GM18526 (cell line): ENCODE data around the gene TM9SF2.

Experiments
- POLR2A ChIP-seq: IDR thresholded peaks from 3 replicates; pipeline ENCODE4 v1.6.1; 2011; ENCODE audit not compliant: insufficient read length; ENCODE audit errors: extremely low read depth

TM9SF2 gene

DNA sequence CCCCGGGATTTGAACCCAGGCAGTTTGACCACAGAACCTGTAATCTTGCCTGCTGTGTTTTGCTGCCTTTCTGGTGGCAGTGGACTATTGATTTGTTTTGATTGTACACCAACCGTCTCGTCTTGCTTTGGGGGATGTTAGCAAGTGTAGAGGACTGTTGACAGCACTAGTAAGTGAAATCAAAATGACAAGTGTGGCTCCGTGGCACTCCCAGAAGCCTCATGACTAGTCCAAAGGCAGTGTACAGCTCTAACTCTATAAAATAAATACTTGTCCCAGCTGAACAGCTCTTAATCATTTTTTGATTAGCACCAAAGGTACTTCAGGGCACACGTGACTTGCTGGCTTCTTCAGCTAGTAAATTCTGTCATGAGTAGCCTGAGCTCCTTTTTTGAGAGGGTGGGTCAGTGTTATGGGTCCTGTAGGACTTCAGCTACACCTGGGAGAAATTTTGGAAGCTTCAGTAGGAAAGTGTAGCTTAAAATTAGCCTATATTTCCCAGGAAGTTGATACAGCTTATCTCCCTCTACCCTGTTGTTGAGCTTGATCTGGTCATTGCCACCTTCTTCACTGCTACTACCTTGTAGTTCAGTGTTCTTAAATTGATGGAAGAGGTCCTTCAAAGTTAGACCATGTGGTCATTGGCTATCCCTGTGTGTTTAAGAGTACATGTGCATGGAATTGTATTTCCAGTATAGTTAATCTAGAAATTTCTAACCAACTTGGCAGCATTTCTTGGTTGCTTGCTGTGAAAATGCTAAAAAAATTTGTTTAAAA is 15.1 kb downstream of the TM9SF2 start:
- TF ChIP-seq POLR2A, result no peak

DNA sequence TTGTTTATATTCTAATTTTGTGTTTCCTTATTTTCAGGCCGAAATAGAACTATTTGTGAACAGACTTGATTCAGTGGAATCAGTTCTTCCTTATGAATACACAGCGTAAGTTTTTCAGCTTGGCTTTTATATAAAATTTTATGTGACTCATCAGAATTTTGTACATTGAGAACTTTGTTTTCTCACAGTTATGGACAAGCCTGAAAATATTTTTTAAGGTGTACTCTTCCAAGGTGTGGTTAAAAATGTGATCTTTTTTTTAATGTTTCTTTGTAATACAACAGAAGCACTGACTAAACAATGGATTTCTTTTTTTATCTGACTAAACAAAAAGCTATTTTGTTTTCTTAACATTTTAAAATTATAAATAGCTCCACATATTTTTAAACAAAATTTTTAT is 16.3 kb downstream of the TM9SF2 start:
- no peak for TF ChIP-seq POLR2A

DNA sequence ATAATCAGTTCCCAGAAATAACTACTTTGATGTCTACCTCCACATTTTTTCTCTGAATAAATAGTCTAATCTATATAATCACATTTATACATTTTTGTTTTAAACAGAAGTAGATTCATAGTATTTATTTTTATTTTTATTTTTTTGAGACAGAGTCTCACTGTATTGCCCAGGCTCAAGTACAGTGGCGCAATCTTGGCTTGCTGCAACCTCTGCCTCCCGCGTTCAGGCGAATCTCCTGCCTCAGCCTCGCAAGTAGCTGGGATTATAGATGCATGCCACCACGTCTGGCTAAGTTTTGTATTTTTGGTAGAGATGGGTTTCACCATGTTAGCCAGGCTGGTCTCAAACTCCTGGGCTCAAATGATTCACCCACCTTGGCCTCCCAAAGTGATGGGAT is 16.7 kb downstream of the TM9SF2 start:
- no peak for TF ChIP-seq POLR2A

DNA sequence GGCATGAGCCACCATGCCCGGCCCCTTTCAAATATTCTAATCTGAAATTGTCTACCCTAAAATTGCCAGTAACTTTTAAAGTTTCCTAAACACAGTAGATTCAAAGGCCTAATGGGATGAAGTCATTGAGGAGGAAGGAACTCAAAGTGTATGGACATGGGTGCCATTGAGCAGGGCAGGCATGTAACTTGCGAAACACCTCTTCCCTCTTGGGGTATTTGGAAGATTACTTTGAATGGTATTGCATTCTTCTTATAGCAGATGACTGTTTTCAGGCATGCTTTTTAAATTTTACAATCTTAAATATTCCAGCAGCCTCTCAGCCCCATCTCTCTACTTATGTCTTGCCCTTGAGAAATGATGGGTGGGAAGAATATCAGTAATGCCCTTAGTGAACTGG is 21.0 kb downstream of the TM9SF2 start:
- TF ChIP-seq POLR2A, result no peak

DNA sequence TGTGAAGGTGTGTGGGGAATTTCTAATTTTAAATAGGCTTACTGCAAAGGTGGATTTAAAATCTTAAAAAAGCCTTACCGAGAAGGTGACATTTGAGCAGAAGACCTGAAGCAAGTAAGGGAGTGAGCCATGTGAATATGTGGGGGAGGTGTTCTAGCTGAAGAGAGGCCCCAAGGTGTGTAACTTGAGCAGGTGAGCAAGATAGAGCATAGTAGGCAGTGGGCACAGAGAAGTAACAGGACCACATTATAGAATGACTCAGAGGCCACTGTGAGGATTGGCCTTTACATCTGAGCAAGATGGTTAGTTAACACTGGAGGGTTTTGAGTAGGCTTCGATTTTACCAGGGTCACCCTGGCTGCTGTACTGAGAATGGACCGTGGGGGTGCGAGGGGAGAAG is 22.6 kb downstream of the TM9SF2 start:
- TF ChIP-seq POLR2A, result no peak

DNA sequence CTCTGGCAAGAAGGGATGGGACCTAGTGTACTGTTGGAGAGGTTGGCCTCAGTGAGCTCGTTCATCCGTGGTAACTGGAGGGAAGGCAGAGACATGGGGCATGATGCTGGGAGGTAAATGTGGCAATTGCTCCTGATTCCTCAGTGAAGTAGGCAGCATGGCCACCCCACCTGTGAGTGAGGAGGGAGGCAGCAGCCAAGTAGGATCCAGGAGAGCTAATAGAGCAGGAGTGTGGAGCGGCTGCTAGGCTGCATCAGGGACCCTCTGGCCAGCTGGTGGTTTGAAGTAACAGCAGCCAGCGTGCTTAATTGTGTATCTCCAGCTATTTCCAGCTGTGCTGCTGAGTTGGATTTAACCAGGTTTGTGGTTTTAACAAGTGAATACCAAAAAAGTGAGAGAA is 24.7 kb downstream of the TM9SF2 start:
- no peak for TF ChIP-seq POLR2A

DNA sequence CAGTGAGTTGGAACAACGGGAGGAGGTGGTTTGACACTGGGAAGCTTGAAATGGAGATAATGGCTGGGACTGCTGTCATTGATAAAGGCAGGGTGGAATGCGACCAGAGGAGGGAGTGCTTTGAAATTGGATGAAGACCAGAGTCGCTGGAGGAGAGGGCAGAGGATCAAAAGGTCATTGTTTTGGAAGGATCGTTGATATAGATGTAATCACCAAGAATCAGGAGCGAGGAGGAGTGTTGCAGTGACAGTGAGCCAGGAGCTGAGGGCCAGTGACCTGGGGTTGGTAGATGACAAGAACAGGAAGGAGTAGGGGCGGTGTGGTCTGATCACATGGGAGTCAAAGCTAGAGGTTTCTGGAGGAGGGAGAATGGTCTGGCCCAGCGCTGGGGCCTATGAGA is 25.3 kb downstream of the TM9SF2 start:
- TF ChIP-seq POLR2A, result no peak

DNA sequence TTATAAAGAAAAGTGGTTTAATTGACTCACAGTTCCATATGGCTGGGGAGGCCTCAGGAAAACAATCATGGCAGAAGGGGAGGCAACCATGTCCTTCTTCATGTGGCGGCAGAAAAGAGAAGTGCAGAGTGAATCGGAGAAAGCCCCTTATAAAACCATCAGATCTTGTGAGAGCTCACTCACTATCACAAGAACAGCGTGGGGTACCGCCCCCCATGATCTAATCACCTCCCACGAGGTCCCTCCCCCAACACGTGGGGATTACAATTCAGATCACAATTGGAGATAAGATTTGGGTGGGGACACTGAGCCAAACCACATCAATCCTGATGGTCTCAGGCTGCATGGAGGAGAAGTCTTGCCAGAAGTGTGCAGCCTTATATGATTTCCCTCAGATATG is 26.0 kb downstream of the TM9SF2 start:
- TF ChIP-seq POLR2A, result no peak

DNA sequence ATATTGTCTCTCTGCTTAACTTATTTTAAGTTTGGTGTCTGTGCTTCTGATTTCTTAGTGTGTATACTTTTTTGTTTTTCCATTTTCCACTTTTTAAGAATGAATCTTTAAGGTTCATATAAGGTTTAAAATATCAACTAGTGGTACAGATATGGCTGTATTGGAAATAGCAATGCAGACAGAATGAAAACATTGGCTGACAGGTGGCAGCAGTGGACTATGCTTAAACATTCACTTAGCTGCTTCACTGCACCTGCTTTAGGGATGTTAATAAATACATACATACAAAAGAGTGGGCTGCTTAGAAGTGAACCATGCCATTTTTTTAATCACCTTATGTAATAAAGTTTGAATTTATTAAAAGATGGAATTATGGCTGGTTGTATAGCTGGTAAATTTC is 27.3 kb downstream of the TM9SF2 start:
- no peak for TF ChIP-seq POLR2A

DNA sequence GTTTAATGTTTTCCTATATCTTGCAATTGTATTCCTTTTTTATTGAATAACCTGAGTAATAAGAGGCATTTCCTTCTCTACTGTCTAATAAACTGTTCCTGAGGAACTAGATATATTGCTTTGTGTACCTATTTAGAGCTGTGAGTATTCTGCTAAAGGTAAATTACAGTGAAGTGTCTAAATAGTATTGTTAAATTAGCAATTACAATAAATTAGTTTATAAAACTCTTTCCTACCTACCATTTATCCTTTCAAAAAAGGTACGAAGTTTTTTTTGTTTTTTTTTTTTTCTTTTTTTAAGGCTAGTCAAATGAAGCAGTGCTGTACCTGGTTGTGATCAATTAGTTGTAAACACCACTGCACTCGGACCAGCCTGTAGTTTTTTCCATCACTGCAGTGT is 34.8 kb downstream of the TM9SF2 start:
- no peak for TF ChIP-seq POLR2A

DNA sequence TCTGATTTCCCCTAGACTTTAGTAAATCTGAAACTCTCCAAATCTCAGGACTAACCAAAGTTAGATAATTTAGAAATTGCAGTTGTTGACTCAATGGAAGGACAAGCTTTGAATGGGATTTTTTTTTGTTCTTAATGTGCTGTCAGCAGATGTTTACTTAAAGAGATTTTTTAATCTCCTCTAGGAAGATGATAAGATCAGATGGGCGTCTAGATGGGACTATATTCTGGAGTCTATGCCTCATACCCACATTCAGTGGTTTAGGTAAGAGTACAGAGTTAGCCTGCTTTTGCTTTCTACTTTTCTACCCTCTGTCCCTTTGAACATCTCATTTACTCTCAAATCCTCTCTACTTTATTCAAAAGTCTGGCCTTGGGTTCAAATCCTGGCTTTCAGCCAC is 39.3 kb downstream of the TM9SF2 start:
- no peak for TF ChIP-seq POLR2A

DNA sequence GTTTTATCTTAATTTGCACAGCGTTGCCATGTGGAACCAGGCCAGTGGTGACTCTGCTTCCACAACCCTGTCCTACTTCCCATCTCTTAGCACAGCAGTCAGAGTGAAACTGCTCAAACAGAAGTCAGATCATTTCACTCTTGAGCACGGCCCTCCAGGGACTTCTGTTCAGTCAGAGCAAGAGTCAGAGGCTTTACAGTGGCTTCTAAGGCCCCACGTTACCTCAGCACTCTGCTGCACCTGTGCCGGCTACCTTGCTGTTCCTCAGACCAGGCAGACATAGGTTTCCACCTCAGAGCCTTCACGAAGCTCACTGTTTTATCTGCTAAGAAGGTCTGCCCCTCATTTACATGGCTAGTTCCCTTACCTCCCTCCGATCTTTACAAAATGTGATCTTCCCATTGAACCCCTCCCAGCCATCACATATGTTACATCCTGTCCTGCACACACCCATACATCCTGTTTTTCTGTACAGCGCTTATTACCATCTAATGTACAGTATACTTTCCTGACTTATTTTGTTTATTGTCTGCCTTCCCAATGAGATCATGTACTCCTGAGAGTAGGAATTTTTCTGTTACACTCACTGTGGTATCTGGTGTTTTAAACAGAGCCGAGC is 41.6 kb downstream of the TM9SF2 start:
- no peak for TF ChIP-seq POLR2A

DNA sequence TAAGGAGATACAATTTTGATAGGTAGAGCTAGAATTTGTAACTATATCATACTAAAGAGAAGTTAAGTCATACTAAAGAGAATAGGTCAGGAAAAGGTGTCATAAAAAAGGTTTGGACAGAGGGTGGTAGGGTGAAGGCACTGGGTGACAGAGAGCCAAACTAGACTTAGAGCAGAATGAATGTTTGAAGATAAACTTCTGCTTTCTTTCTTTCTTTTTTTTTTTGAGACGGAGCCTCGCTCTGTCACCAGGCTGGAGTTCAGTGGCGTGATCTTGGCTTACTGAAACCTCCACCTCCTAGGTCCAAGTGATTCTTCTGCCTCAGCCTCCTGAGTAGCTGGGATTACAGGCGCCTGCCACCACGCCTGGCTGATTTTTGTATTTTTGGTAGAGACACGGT is 44.1 kb downstream of the TM9SF2 start:
- TF ChIP-seq POLR2A, result no peak

DNA sequence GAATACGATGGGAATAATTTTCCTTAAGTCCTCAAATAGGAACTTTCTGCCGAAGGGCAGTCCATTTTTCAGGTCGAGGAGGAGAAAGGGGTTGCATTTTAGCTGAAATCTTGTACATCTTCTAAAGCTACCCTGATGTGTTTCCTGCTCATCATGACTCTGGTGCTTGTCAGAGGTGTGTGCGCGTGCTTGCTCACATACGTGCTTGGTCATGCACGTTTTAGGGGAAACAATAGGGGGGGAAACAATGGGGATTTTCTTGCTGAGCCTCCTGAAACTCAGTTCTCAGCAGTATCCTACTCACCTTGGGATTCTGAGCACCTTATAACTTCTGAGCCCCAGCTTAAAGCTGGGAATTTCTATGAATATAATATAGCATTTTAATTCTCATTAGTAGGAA is 44.7 kb downstream of the TM9SF2 start:
- no peak for TF ChIP-seq POLR2A

DNA sequence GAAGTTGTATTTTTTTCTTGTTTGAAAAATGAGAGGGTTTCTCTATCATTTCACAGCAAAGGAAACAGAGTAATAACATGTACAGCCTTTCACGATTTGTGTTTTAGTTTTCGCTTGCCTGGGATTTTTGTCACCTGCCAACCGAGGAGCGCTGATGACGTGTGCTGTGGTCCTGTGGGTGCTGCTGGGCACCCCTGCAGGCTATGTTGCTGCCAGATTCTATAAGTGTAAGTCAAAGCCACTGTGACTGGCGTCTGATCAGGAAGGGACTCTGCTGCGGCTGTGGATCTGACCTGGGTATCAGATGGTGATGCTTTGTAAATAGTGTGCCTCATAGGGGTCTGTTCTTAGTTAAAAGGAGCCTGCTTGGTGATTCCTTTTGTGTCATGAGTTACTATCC is 45.6 kb downstream of the TM9SF2 start:
- TF ChIP-seq POLR2A, result no peak

DNA sequence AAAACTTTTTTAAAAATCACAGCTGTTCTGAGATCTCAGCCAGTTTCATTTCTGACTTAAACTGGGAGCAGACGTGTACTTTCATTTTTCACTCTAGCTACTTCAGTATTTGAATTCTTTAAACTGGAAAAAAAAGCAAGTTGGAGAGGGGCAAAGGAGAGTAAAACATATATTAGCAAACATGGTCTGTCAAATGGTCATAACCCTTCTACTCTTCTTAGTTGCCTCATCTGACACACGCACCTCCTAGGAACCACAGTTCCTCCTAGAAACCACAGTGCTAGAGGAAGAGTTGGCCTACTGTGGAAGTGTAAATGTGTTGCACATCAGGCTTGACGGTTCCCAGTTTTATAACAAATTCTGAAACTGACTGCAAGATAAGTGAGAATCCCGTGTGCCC is 47.2 kb downstream of the TM9SF2 start:
- no peak for TF ChIP-seq POLR2A

DNA sequence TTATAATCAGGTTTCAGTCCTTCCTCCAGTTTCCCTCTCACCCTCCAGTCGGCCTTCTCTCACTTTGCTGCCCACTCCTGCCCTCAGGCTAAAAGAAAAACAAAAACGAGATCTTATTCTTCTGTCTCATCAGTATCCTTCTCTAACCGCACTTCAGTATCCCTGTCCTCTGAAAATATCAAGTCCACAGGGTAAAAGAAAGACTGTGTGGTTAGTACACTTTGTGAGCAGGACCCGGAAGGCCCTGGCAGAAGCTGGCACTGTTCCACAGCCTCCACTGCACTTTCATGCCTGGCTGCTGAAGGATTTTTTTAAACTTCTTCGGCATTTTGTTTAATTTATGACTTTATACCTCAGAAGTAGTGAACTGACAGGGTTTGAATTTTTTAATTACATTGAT is 51.8 kb downstream of the TM9SF2 start:
- TF ChIP-seq POLR2A, result no peak

DNA sequence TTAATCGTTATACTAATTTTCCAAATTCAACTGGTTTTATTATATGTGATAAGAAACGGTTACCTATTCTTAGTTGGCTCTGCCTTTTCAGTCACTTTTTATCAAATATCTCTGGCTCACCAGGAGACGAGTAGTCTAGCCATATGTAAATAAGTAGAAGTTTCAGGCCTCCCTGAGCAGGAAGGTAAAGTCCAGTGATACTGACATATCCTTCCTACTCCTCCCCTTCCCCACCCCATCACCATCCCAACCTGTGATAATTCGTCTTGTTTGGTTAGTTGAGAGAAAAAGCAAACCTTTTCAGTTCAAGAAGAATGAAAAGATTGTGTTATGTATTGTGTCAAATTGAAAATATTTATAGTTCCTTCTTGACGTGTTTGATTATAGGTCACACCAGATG is 53.9 kb downstream of the TM9SF2 start:
- no peak for TF ChIP-seq POLR2A
